HepG2 (cell line): Measurements from ENCODE around the gene EPO. TPM values are rescaled to one million over a fixed set of nuclear protein-coding genes. Genes with fewer than 3 reads are reported as not detected.

Source experiments
- AKAP8 ChIP-seq: sonication (generic); formaldehyde crosslinking; IDR thresholded peaks from 2 replicates; pipeline ENCODE4 v1.5.1; 2020; ENCODE audit warnings: mild to moderate bottlenecking, missing genetic modification reagents
- BCL6 ChIP-seq: IDR thresholded peaks from 2 replicates; pipeline ENCODE4 v1.6.1; 2016; ENCODE audit warnings: missing genetic modification reagents, missing compliant biosample characterization
- CEBPG ChIP-seq: IDR thresholded peaks from 2 replicates; pipeline ENCODE4 v1.6.1; 2016
- DR1 ChIP-seq: sonication (generic); formaldehyde crosslinking; IDR thresholded peaks from 2 replicates; pipeline ENCODE4 v1.8.0; 2021; ENCODE audit warnings: mild to moderate bottlenecking, missing genetic modification reagents, inconsistent platforms
- EP300 ChIP-seq, 3 experiments: sonication (generic) in 1 of 3; formaldehyde crosslinking in 1 of 3; IDR thresholded peaks; 2 replicates each; pipeline versions ENCODE4 v1.5.1 to v1.6.1; 2011 to 2020; ENCODE audit warnings: low read depth in 2 of 3, low read length in 2 of 3, borderline replicate concordance in 1 of 3, improper control_type of control experiment in 1 of 3, mild to moderate bottlenecking in 1 of 3, missing genetic modification reagents in 1 of 3, moderate library complexity in 1 of 3
- HNF1B ChIP-seq: sonication (generic); formaldehyde crosslinking; IDR thresholded peaks from 2 replicates; pipeline ENCODE4 v1.5.1; 2020; ENCODE audit warnings: mild to moderate bottlenecking, moderate library complexity, missing genetic modification reagents
- IKZF4 ChIP-seq: sonication (generic); formaldehyde crosslinking; IDR thresholded peaks from 2 replicates; pipeline ENCODE4 v1.5.1; 2020; ENCODE audit warnings: borderline replicate concordance, mild to moderate bottlenecking, low read depth, missing genetic modification reagents; ENCODE audit errors: not compliant biosample characterization
- IRX3 ChIP-seq: sonication (generic); formaldehyde crosslinking; IDR thresholded peaks from 2 replicates; pipeline ENCODE4 v1.8.1; 2023; ENCODE audit warnings: mild to moderate bottlenecking, low read depth, missing genetic modification reagents, borderline replicate concordance
- MED8 ChIP-seq: sonication (generic); formaldehyde crosslinking; IDR thresholded peaks from 2 replicates; pipeline ENCODE4 v1.8.1; 2023; ENCODE audit warnings: mild to moderate bottlenecking, missing genetic modification reagents; ENCODE audit not compliant: insufficient replicate concordance
- NR2F6 ChIP-seq, 2 experiments: IDR thresholded peaks; 2 replicates each; pipeline ENCODE4 v1.6.1; 2016; ENCODE audit warnings: antibody characterized with exemption in 1 of 2, mild to moderate bottlenecking in 1 of 2
- PAXIP1 ChIP-seq: sonication (generic); formaldehyde crosslinking; conservative IDR thresholded peaks from 2 replicates; pipeline ENCODE4 v1.4.0; 2020; ENCODE audit warnings: mild to moderate bottlenecking, missing genetic modification reagents, moderate library complexity
- SOX13 ChIP-seq, 3 experiments: fragments of 450-650 bp in 1 of 3; sonication (generic) in 1 of 3; formaldehyde crosslinking in 1 of 3; IDR thresholded peaks in 2 of 3; conservative IDR thresholded peaks in 1 of 3; 2 replicates each; pipeline versions ENCODE4 v1.5.0 to v1.6.1; 2016 to 2020; ENCODE audit warnings: antibody characterized with exemption in 1 of 3, mild to moderate bottlenecking in 1 of 3, missing compliant biosample characterization in 1 of 3, missing genetic modification reagents in 1 of 3, moderate library complexity in 1 of 3
- SOX5 ChIP-seq: IDR thresholded peaks from 2 replicates; pipeline ENCODE4 v1.6.1; 2016; ENCODE audit warnings: borderline replicate concordance
- ZNF3 ChIP-seq: IDR thresholded peaks from 2 replicates; pipeline ENCODE4 v1.7.0; 2017; ENCODE audit warnings: inconsistent platforms
- ZNF33B ChIP-seq: sonication (generic); formaldehyde crosslinking; IDR thresholded peaks from 2 replicates; pipeline ENCODE4 v1.5.1; 2020; ENCODE audit warnings: mild to moderate bottlenecking, missing genetic modification reagents
- ZNF607 ChIP-seq: sonication (generic); formaldehyde crosslinking; IDR thresholded peaks from 2 replicates; pipeline ENCODE4 v1.5.1; 2020; ENCODE audit warnings: missing genetic modification reagents, mild to moderate bottlenecking, borderline replicate concordance
- ZNF652 ChIP-seq: IDR thresholded peaks from 2 replicates; pipeline ENCODE4 v1.6.1; 2016; ENCODE audit warnings: low read depth, borderline replicate concordance
- polyA plus RNA-seq, 8 experiments: library from polyadenylated mRNA; depleted of rRNA in 3 of 8; stranded (reverse) in 7 of 8; unstranded in 1 of 8; fragments of >200 nt; fragmentation: Illumina TruSeq in 4 of 8; extraction: Trizol in 4 of 8; gene quantifications; 2 replicates each; pipeline versions ENCODE4 v1.2.1 to v1.2.3, GENCODE V29; 2011 to 2016; ENCODE audit warnings: low read depth in 4 of 8, missing spikeins in 1 of 8, mixed read lengths in 1 of 8; ENCODE audit not compliant: insufficient read depth in 1 of 8
- total RNA-seq, 5 experiments: library from RNA; depleted of rRNA; stranded (reverse); fragments of >200 nt; fragmentation: Illumina TruSeq; extraction: Trizol; gene quantifications; 2 replicates each; pipeline ENCODE4 v1.2.3, GENCODE V29; 2016; ENCODE audit warnings: low read depth in 1 of 5
- TF ChIP-seq, protein P1 (sequence below): IDR thresholded peaks from 2 replicates; pipeline ENCODE4 v1.6.1; 2016; ENCODE audit warnings: mild to moderate bottlenecking
- TF ChIP-seq, protein P2 (sequence below): sonication (generic); IDR thresholded peaks from 2 replicates; pipeline ENCODE4 v1.6.1; 2016; ENCODE audit warnings: low read depth, borderline replicate concordance

EPO gene
- total and polyA plus RNA-seq, 2 of the 13 experiments (the other 11 are each of a cell fraction or from before 2014, with no cell fraction given) = 10.3 to 25.7 TPM

DNA sequence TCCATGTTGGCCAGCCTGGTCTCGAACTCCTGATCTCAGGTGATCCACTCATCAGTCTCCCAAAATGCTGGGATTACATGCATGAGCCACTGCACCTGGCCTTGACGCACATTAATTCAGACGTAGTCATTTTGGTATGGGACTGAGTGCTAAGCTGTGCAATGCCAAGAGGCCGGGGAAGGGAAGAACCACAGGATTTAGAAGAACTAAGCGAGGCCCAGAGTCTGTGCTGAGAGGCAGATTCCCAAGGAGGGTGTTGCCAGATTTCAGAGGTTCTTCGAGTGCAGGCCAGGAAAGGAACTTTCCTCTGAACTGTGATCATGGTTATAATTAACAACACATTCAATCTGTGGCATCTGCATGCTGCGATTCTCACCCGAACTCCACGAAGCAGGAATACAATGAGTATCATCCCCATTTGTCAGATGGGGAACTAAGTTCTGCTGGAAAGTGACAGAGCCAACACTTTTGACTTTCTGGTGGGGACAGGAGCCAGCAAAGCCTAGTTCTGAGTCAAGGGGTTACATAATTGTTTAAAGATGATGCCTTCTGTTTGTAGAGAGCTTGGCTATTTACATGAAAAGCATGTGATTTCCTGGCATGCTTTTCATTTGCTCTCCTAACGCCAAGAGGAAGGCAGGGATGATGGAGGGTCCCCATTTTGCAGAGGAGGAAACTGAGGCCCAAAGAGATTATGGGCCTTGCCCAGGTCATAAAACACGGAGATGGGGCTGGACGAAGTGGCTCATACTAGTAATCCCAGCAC lies 6.9 kb downstream of the EPO start (continued):
- TF ChIP-seq PAXIP1 (CRISPR knock-in tag) = 0 out of 2 replicates have a peak, but pooled peaks have one; percentile 26
- TF ChIP-seq EP300 (IDR thresholded peaks at IDR 0.05; ENCODE audit: low read depth in 2 of 2, low read length in 2 of 2) = peak in 1 of 2 experiments; percentile 27; a peak in 1 of 4 replicates
- no peak for TF ChIP-seq EP300 (CRISPR knock-in tag; IDR thresholded peaks at IDR 0.05; ENCODE audit: borderline replicate concordance)
- no peak for TF ChIP-seq ZNF652 (CRISPR knock-in tag)
- TF ChIP-seq, protein P1, sequence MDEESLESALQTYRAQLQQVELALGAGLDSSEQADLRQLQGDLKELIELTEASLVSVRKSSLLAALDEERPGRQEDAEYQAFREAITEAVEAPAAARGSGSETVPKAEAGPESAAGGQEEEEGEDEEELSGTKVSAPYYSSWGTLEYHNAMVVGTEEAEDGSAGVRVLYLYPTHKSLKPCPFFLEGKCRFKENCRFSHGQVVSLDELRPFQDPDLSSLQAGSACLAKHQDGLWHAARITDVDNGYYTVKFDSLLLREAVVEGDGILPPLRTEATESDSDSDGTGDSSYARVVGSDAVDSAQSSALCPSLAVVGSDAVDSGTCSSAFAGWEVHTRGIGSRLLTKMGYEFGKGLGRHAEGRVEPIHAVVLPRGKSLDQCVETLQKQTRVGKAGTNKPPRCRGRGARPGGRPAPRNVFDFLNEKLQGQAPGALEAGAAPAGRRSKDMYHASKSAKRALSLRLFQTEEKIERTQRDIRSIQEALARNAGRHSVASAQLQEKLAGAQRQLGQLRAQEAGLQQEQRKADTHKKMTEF = peak; percentile 53; the same call in 1 of the 2 replicates
- 0 out of 2 replicates have a peak, but pooled peaks have one; percentile 35 for TF ChIP-seq ZNF3 (CRISPR knock-in tag)
- 0 out of 2 replicates have a peak, but pooled peaks have one; percentile 44 for TF ChIP-seq SOX5
- TF ChIP-seq BCL6 = 0 out of 2 replicates have a peak, but pooled peaks have one; percentile 37
- no peak for TF ChIP-seq ZNF33B (CRISPR knock-in tag)
- no peak for TF ChIP-seq SOX13 (IDR thresholded peaks at IDR 0.05)
- peak in 1 of 2 experiments; percentile 40; a peak in 1 of 4 replicates for TF ChIP-seq SOX13 (CRISPR knock-in tag; conservative IDR thresholded peaks at IDR 0.05 in 1 of 2, IDR thresholded peaks at IDR 0.05 in 1 of 2)
- TF ChIP-seq NR2F6 (IDR thresholded peaks at IDR 0.05) = no peak
- TF ChIP-seq NR2F6 (CRISPR knock-in tag; IDR thresholded peaks at IDR 0.05) = peak; percentile 10; the same call in 1 of the 2 replicates
- TF ChIP-seq MED8 (CRISPR knock-in tag) = no peak
- TF ChIP-seq ZNF607 = peak; percentile 27; the same call in 1 of the 2 replicates
- TF ChIP-seq, protein P2, sequence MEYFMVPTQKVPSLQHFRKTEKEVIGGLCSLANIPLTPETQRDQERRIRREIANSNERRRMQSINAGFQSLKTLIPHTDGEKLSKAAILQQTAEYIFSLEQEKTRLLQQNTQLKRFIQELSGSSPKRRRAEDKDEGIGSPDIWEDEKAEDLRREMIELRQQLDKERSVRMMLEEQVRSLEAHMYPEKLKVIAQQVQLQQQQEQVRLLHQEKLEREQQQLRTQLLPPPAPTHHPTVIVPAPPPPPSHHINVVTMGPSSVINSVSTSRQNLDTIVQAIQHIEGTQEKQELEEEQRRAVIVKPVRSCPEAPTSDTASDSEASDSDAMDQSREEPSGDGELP = no peak; the same call in 1 of the 2 replicates
- TF ChIP-seq HNF1B (CRISPR knock-in tag) = peak; percentile 42; the same call in 1 of the 2 replicates
- peak; percentile 39; the same call in 1 of the 2 replicates for TF ChIP-seq CEBPG (CRISPR knock-in tag)
- TF ChIP-seq AKAP8 (CRISPR knock-in tag) = no peak
- no peak for TF ChIP-seq DR1 (CRISPR knock-in tag)
- no peak for TF ChIP-seq IKZF4
- TF ChIP-seq IRX3 (CRISPR knock-in tag) = no peak
